ENCODE measurements around the gene MINDY3.

DNA sequence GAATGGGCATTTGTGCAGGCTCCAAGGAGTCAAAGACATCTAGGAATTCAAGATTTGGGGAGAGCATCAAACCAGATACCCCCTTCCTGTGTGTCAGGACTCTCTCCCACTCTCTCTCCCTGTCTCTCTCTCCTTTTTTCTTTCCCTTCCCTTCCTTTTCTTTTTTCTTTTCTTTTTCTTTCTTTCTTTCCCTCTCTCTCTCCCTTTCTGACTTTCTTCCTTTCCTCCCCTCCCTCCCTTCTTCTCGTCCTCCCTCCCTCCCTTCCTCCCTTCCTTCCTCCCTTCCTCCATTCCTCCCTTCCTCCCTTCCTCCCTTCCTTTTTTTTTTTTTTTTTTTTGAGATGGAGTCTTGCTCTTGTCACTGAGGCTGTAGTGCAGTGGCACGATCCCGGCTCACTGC is 24.1 kb upstream of the MINDY3 start:
- TF ChIP-seq, protein P1, sequence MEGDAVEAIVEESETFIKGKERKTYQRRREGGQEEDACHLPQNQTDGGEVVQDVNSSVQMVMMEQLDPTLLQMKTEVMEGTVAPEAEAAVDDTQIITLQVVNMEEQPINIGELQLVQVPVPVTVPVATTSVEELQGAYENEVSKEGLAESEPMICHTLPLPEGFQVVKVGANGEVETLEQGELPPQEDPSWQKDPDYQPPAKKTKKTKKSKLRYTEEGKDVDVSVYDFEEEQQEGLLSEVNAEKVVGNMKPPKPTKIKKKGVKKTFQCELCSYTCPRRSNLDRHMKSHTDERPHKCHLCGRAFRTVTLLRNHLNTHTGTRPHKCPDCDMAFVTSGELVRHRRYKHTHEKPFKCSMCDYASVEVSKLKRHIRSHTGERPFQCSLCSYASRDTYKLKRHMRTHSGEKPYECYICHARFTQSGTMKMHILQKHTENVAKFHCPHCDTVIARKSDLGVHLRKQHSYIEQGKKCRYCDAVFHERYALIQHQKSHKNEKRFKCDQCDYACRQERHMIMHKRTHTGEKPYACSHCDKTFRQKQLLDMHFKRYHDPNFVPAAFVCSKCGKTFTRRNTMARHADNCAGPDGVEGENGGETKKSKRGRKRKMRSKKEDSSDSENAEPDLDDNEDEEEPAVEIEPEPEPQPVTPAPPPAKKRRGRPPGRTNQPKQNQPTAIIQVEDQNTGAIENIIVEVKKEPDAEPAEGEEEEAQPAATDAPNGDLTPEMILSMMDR (IDR thresholded peaks at IDR 0.05): no peak
- TF ChIP-seq FOXJ3 (CRISPR knock-in tag; IDR thresholded peaks at IDR 0.05; ENCODE audit: borderline replicate concordance): no peak
- no peak for TF ChIP-seq SP1 (CRISPR knock-in tag; conservative IDR thresholded peaks at IDR 0.05)
- TF ChIP-seq, protein P2, sequence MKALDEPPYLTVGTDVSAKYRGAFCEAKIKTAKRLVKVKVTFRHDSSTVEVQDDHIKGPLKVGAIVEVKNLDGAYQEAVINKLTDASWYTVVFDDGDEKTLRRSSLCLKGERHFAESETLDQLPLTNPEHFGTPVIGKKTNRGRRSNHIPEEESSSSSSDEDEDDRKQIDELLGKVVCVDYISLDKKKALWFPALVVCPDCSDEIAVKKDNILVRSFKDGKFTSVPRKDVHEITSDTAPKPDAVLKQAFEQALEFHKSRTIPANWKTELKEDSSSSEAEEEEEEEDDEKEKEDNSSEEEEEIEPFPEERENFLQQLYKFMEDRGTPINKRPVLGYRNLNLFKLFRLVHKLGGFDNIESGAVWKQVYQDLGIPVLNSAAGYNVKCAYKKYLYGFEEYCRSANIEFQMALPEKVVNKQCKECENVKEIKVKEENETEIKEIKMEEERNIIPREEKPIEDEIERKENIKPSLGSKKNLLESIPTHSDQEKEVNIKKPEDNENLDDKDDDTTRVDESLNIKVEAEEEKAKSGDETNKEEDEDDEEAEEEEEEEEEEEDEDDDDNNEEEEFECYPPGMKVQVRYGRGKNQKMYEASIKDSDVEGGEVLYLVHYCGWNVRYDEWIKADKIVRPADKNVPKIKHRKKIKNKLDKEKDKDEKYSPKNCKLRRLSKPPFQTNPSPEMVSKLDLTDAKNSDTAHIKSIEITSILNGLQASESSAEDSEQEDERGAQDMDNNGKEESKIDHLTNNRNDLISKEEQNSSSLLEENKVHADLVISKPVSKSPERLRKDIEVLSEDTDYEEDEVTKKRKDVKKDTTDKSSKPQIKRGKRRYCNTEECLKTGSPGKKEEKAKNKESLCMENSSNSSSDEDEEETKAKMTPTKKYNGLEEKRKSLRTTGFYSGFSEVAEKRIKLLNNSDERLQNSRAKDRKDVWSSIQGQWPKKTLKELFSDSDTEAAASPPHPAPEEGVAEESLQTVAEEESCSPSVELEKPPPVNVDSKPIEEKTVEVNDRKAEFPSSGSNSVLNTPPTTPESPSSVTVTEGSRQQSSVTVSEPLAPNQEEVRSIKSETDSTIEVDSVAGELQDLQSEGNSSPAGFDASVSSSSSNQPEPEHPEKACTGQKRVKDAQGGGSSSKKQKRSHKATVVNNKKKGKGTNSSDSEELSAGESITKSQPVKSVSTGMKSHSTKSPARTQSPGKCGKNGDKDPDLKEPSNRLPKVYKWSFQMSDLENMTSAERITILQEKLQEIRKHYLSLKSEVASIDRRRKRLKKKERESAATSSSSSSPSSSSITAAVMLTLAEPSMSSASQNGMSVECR (CRISPR knock-in tag; IDR thresholded peaks at IDR 0.05; ENCODE audit: borderline replicate concordance): no peak
- TF ChIP-seq, protein P3, sequence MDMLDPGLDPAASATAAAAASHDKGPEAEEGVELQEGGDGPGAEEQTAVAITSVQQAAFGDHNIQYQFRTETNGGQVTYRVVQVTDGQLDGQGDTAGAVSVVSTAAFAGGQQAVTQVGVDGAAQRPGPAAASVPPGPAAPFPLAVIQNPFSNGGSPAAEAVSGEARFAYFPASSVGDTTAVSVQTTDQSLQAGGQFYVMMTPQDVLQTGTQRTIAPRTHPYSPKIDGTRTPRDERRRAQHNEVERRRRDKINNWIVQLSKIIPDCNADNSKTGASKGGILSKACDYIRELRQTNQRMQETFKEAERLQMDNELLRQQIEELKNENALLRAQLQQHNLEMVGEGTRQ (CRISPR knock-in tag; IDR thresholded peaks at IDR 0.05): no peak
- TF ChIP-seq CBFB (CRISPR knock-in tag; IDR thresholded peaks at IDR 0.05; ENCODE audit: low read depth): no peak
- TF ChIP-seq JUN (CRISPR knock-in tag; IDR thresholded peaks at IDR 0.05): no peak
- TF ChIP-seq ATF1 (CRISPR knock-in tag; IDR thresholded peaks at IDR 0.05): no peak
- TF ChIP-seq, protein P4, sequence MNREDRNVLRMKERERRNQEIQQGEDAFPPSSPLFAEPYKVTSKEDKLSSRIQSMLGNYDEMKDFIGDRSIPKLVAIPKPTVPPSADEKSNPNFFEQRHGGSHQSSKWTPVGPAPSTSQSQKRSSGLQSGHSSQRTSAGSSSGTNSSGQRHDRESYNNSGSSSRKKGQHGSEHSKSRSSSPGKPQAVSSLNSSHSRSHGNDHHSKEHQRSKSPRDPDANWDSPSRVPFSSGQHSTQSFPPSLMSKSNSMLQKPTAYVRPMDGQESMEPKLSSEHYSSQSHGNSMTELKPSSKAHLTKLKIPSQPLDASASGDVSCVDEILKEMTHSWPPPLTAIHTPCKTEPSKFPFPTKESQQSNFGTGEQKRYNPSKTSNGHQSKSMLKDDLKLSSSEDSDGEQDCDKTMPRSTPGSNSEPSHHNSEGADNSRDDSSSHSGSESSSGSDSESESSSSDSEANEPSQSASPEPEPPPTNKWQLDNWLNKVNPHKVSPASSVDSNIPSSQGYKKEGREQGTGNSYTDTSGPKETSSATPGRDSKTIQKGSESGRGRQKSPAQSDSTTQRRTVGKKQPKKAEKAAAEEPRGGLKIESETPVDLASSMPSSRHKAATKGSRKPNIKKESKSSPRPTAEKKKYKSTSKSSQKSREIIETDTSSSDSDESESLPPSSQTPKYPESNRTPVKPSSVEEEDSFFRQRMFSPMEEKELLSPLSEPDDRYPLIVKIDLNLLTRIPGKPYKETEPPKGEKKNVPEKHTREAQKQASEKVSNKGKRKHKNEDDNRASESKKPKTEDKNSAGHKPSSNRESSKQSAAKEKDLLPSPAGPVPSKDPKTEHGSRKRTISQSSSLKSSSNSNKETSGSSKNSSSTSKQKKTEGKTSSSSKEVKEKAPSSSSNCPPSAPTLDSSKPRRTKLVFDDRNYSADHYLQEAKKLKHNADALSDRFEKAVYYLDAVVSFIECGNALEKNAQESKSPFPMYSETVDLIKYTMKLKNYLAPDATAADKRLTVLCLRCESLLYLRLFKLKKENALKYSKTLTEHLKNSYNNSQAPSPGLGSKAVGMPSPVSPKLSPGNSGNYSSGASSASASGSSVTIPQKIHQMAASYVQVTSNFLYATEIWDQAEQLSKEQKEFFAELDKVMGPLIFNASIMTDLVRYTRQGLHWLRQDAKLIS (CRISPR knock-in tag; IDR thresholded peaks at IDR 0.05; ENCODE audit: borderline replicate concordance): no peak
- no peak for TF ChIP-seq TEAD4 (CRISPR knock-in tag; IDR thresholded peaks at IDR 0.05)

Measured in WTC11 (cell line).